Measurements from ENCODE around the gene CDC27. TPM values are rescaled to one million over a fixed set of nuclear protein-coding genes. Genes with fewer than 3 reads are reported as not detected.

Gene CDC27
- polyA plus RNA-seq, 1 experiment = 65.3 TPM

DNA sequence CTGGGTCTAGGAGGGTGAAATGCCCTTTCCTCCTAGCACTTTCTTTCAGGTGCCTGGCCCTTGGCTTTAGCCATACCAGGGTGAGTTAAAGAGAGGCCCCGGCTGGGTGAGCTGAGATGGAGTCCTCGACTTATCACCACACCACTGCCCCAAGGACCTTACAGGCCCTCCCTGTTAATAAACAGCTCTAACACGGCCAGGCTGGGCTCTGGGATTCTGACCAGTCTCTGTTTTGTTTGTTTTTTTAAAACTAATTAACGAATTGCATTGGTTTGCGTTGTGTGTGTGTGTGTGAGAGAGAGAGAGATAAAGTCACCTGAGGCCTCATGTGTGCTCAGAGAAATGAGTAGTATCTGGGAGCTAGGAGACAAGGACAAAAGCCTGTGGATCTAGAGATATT, 34.4 kb upstream of the CDC27 start:
- Histone ChIP-seq H3K4me3 (ENCODE audit: low read depth, low read length) (no peak overlapping the region), H3K27me3 (ENCODE audit: control insufficient read depth, insufficient read depth, low read length) (no peaks in the 10 kb centered on the region), H3K36me3 (ENCODE audit: control insufficient read depth, insufficient read depth, low read length) (no peaks in the 10 kb centered on the region)
- CTCF ChIA-PET = no interaction called here
- no peak for DNase-seq (ENCODE audit: low read depth)
- POLR2A ChIA-PET = no interaction called here
- TF ChIP-seq, protein P1, sequence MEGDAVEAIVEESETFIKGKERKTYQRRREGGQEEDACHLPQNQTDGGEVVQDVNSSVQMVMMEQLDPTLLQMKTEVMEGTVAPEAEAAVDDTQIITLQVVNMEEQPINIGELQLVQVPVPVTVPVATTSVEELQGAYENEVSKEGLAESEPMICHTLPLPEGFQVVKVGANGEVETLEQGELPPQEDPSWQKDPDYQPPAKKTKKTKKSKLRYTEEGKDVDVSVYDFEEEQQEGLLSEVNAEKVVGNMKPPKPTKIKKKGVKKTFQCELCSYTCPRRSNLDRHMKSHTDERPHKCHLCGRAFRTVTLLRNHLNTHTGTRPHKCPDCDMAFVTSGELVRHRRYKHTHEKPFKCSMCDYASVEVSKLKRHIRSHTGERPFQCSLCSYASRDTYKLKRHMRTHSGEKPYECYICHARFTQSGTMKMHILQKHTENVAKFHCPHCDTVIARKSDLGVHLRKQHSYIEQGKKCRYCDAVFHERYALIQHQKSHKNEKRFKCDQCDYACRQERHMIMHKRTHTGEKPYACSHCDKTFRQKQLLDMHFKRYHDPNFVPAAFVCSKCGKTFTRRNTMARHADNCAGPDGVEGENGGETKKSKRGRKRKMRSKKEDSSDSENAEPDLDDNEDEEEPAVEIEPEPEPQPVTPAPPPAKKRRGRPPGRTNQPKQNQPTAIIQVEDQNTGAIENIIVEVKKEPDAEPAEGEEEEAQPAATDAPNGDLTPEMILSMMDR (IDR thresholded peaks at IDR 0.05; ENCODE audit: insufficient read depth, low read depth, low read length) = no peak

DNA sequence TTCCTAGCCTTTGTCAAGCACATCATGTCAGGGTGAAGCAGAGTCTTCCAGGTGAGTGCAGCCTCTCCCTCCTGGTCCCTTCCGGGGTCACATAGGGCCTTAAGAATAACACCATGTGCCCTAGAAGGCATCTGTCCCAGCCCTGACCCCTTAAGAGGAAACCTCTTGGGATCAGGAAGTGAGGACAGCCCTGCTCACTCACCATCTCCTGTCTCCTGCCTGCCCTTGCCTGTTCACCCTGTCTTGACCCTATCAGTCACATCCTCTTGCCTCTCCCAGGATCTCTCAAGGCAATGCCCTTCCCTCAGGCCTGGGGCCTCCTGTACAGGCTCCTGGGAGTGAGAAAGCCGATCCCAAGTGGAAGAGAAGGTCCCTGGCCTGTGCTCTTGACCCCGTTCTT, 33.9 kb upstream of the CDC27 start:
- TF ChIP-seq, protein P1 (IDR thresholded peaks at IDR 0.05; ENCODE audit: insufficient read depth, low read depth, low read length) = no peak
- POLR2A ChIA-PET = no interaction called here
- CTCF ChIA-PET = interaction anchor here (1.1 kb wide), 1 partner anchor 92 kb away, joined by 3 read pairs; no protein-coding TSS in a partner anchor
- no peak for DNase-seq (ENCODE audit: low read depth)
- Histone ChIP-seq H3K36me3 (ENCODE audit: control insufficient read depth, insufficient read depth, low read length) (no peaks in the 10 kb centered on the region), H3K27me3 (ENCODE audit: control insufficient read depth, insufficient read depth, low read length) (no peaks in the 10 kb centered on the region), H3K4me3 (ENCODE audit: low read depth, low read length) (no peak overlapping the region)

GRCh38 chr17:47222047-47222446, 33.0 kb upstream of the CDC27 start:
- CTCF ChIA-PET = interaction anchor here (1.1 kb wide), 1 partner anchor 93 kb away, joined by 3 read pairs; no protein-coding TSS in a partner anchor
- Histone ChIP-seq H3K36me3 (ENCODE audit: control insufficient read depth, insufficient read depth, low read length) (no peaks in the 10 kb centered on the region), H3K27me3 (ENCODE audit: control insufficient read depth, insufficient read depth, low read length) (no peaks in the 10 kb centered on the region), H3K4me3 (ENCODE audit: low read depth, low read length) (no peak overlapping the region)
- POLR2A ChIA-PET = interaction anchor here (0.6 kb wide), 1 partner anchor 13 kb away, joined by 3 read pairs; the partner anchor contains the start of gene MYL4
- TF ChIP-seq, protein P1 (IDR thresholded peaks at IDR 0.05; ENCODE audit: insufficient read depth, low read depth, low read length) = no peak
- DNase-seq (ENCODE audit: low read depth) = no peak

DNA sequence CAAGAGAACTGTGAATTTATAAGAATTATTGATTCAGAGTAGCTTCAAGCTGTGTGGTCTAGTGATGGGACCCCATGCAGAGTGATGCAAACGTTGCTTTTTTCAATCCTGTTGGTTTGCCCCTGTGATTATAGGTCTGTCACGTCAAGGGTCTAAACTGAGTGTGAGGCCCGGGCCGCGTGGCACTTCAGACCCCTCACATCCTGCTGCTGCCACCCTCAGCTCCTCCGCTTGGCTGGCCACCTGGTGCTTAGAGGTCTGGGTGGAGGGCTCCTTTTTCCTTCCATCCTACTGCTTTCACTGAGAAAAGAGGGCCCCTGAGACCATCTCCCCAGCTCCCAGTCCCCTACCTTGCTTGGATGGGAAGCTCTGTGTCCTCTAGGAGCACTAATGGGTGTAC, 32.1 kb upstream of the CDC27 start:
- DNase-seq (ENCODE audit: low read depth) = no peak
- TF ChIP-seq, protein P1 (IDR thresholded peaks at IDR 0.05; ENCODE audit: insufficient read depth, low read depth, low read length) = no peak
- ChIA-PET POLR2A (no interaction called here), CTCF (interaction anchor here (1.2 kb wide), 1 partner anchor 8 kb away, joined by 3 read pairs; no protein-coding TSS in a partner anchor)
- Histone ChIP-seq H3K27me3 (ENCODE audit: control insufficient read depth, insufficient read depth, low read length) (no peaks in the 10 kb centered on the region), H3K4me3 (ENCODE audit: low read depth, low read length) (no peak overlapping the region), H3K36me3 (ENCODE audit: control insufficient read depth, insufficient read depth, low read length) (no peaks in the 10 kb centered on the region)

DNA sequence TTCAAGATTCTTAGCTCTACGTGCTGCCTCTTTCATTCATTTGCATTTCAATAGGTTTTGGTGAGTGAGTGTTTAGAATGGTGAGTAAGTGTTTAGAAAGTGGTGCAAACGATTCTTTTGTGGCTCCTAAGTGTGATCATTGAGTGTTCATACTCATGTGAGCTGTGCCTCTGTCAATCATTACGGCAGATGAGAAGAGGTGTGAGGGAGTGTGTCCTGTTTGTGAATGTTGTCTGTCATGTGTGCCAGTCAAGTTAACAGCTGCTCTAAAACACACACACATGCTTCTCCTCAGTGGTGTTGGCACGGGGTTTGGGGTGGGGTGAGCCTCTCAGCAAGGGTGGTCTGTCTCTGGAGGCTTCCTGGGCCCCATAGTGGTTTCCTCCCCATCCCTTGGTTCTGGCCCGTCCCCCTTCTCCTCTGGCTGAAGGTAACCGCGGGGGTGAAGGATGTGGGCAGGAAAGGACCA, 31.5 kb upstream of the CDC27 start:
- TF ChIP-seq, protein P1 (IDR thresholded peaks at IDR 0.05; ENCODE audit: insufficient read depth, low read depth, low read length) = no peak
- Histone ChIP-seq H3K4me3 (ENCODE audit: low read depth, low read length) (no peak overlapping the region), H3K27me3 (ENCODE audit: control insufficient read depth, insufficient read depth, low read length) (no peaks in the 10 kb centered on the region), H3K36me3 (ENCODE audit: control insufficient read depth, insufficient read depth, low read length) (no peaks in the 10 kb centered on the region)
- DNase-seq (ENCODE audit: low read depth) = no peak
- CTCF ChIA-PET = interaction anchor here (0.8 to 1.2 kb wide), 3 partner anchors 9 to 12 kb away, joined by 3 to 4 read pairs (median 3); partner anchors contain the start of gene MYL4
- POLR2A ChIA-PET = no interaction called here

Data from BJ (cell line).